Measurements from ENCODE around the gene PRKD3.

GRCh38 chr2:37318401-37318800 is 6.2 kb downstream of the PRKD3 start:
- TF ChIP-seq CTCF (conservative IDR thresholded peaks at IDR 0.05; ENCODE audit: low read depth, low read length): no peak
- TF ChIP-seq EZH2phosphoT487 (IDR thresholded peaks at IDR 0.05; ENCODE audit: borderline replicate concordance, low read length): no peak
- no peak for TF ChIP-seq EZH2 (IDR thresholded peaks at IDR 0.05; ENCODE audit: low read length, unreplicated experiment)
